GM06990 (cell line): ENCODE data around the gene GLCCI1.
"Not testable (repeated sequence)": the region's sequence is repeated elsewhere in the genome, so short reads cannot be mapped to it uniquely, and the experiment has no call there.

Experiments used
- DNase-seq: peaks from one replicate; pipeline ENCODE4 v3.0.0-alpha.2; 2011; ENCODE audit not compliant: insufficient read length; ENCODE audit errors: extremely low read depth
- H3K27me3 ChIP-seq: replicated peaks from 2 replicates; pipeline ENCODE4 v1.6.0; 2011; ENCODE audit warnings: low read length; ENCODE audit not compliant: control insufficient read depth, insufficient read depth
- H3K36me3 ChIP-seq: 2 replicates; pipeline ENCODE4 v1.5.1; 2011; ENCODE audit warnings: low read length; ENCODE audit not compliant: control insufficient read depth, insufficient read depth
- H3K4me3 ChIP-seq: replicated peaks from 2 replicates; pipeline ENCODE4 v1.5.1; 2011; ENCODE audit warnings: low read depth, mild to moderate bottlenecking, control low read depth, low read length
- TF ChIP-seq, protein P1 (sequence below): IDR thresholded peaks from 2 replicates; pipeline ENCODE4 v1.5.1; 2011; ENCODE audit warnings: low read length, control low read depth, mild to moderate bottlenecking, inconsistent platforms; ENCODE audit not compliant: insufficient read depth, poor library complexity, severe bottlenecking

GLCCI1 gene

DNA sequence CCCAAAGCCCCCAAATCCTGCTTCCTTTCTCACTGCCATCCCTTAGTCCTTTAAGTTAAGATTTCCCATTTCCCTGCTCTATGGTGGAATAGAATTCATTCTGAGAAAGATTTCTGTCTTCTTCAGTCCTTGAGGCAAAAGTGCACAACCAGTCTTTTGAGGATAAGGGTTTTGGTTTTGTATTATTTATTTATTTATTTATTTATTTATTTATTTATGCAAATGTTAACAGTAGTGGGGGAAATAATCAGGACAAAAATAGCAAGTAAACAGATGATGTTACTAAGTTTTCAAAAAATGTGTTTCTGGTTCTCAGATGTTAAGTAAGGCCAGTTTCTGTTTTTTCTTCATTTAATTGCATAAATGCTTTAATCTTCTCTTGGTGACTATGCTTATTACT, 84.2 kb downstream of the GLCCI1 start:
- TF ChIP-seq, protein P1, sequence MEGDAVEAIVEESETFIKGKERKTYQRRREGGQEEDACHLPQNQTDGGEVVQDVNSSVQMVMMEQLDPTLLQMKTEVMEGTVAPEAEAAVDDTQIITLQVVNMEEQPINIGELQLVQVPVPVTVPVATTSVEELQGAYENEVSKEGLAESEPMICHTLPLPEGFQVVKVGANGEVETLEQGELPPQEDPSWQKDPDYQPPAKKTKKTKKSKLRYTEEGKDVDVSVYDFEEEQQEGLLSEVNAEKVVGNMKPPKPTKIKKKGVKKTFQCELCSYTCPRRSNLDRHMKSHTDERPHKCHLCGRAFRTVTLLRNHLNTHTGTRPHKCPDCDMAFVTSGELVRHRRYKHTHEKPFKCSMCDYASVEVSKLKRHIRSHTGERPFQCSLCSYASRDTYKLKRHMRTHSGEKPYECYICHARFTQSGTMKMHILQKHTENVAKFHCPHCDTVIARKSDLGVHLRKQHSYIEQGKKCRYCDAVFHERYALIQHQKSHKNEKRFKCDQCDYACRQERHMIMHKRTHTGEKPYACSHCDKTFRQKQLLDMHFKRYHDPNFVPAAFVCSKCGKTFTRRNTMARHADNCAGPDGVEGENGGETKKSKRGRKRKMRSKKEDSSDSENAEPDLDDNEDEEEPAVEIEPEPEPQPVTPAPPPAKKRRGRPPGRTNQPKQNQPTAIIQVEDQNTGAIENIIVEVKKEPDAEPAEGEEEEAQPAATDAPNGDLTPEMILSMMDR = no peak
- no peaks in the 10 kb centered on the region for H3K27me3 ChIP-seq
- H3K4me3 ChIP-seq = no peak overlapping the region
- no peak for DNase-seq
- peaks cover 2% of the 10 kb centered on the region for H3K36me3 ChIP-seq

DNA sequence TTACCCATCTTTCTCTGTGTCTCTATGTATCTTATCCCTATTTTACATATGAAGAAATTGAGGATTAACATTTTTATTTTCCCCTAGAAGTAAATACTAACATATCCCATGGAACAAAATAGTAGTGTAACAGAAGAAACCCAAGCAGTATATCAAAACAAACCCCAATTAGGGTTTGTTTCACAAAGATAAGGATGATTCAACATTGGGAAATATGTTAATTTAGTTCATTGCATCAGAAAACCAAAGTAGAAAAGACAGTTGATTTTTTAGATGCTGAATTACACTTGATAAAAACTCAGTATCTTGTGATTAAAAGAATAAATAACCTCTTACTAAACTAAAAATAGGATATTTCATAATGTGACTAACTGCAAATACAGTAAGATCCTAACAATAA, 87.8 kb downstream of the GLCCI1 start:
- TF ChIP-seq, protein P1 = no peak
- Histone ChIP-seq H3K27me3 (no peaks in the 10 kb centered on the region), H3K4me3 (no peak overlapping the region), H3K36me3 (peaks cover 2% of the 10 kb centered on the region)
- no peak for DNase-seq

DNA sequence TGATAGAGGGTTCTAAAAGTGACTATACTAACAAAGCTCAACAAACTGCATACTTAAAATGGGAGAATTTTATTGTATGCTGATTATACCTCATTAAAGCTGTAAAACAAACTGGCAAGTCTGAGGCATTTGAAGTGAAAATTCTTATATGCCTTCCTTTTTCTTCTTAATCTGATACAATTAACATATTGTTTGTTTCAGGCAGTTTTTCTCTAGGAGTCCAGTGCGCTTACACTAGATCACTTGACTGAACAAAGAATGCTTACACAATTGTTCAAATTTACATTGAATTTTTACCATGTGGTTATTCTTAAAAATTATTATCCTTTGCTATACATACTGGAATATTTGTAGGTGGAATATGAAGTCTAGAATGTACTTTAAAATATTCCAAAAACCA, 89.0 kb downstream of the GLCCI1 start:
- H3K36me3 ChIP-seq = peaks cover 2% of the 10 kb centered on the region
- no peak for DNase-seq
- no peaks in the 10 kb centered on the region for H3K27me3 ChIP-seq
- TF ChIP-seq, protein P1 = no peak
- H3K4me3 ChIP-seq = no peak overlapping the region

DNA sequence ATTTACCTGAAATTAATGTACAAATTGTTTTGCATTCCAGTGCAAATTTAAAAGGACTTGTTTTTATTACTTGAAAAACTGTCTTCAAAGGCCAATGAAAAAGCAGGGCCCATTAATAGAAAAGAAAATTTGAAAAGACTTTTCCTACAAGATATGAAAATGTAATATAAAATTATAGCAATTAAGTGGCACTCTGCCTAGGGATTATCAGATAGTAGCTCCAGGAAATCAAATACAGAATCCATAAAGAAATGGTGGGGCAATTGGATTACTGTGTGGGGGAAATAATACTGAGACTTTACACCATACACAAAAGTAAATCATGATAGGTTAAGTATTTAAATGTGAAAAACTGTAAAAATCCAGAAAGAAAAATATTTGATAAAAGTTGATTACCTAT, 89.7 kb downstream of the GLCCI1 start:
- Histone ChIP-seq H3K27me3 (no peaks in the 10 kb centered on the region), H3K4me3 (no peak overlapping the region), H3K36me3 (peaks cover 2% of the 10 kb centered on the region)
- TF ChIP-seq, protein P1 = no peak
- no peak for DNase-seq

DNA sequence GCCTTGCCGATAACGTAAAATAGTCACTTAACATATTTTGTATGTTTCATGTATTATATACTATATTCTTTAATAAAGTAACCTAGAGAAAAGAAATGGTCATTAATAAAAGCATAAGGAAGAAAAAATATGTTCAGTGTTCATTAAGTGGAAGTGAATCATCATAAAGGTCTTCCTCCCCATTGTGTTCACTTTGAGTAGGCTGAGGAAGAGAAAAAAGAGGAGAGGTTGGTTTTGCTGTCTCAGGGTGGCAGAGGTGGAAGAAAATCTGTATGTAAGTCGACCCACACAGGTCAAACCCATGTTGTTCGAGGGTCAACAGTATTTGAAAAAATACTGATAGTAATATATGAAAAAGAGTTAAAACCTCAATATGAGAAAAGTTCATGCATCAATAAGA, 90.3 kb downstream of the GLCCI1 start:
- TF ChIP-seq, protein P1 = no peak
- H3K4me3 ChIP-seq = no peak overlapping the region
- DNase-seq = no peak
- H3K36me3 ChIP-seq = peaks cover 2% of the 10 kb centered on the region
- no peaks in the 10 kb centered on the region for H3K27me3 ChIP-seq

DNA sequence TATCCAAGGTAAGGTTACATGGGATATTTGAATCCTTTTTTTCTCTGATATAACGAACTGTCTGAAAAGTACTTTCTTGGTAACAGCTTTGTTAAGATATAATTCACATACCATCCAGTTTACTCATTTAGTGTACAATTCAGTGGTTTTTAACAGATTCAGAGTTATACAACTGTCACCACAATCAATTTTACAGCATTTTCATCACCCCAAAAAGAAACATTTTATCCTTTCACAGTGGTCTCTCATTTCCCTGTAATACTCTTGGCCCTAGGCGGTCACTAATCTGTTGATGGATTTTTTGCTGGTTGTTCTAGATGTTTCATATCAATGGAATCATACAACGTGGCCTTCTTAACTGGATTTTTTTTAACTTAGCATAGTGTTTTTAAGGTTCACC, 91.6 kb downstream of the GLCCI1 start:
- H3K36me3 ChIP-seq = peaks cover 2% of the 10 kb centered on the region
- TF ChIP-seq, protein P1 = no peak
- no peak for DNase-seq
- no peaks in the 10 kb centered on the region for H3K27me3 ChIP-seq
- H3K4me3 ChIP-seq = no peak overlapping the region

DNA sequence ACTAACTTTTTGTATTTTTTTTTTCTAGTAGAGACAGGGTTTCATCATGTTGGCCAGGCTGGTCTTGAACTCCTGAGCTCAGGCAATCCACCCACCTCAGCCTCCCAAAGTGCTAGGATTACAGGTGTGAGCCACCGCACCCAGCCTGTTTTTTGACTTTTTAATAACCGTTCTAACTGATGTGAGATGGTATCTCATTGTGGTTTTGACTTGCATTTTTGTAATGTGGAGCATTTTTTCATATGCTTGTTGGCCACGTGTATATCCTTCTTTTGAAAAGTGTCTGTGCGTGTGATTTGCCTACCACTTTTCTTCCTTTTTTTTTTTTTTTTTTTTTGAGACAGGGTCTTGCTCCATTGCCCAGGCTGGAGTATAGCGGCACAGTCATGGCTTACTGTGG, 94.7 kb downstream of the GLCCI1 start:
- H3K36me3 ChIP-seq, DNase-seq, H3K27me3 ChIP-seq, H3K4me3 ChIP-seq: not testable (repeated sequence)
